ENCODE results near the gene EFCAB11.

GRCh38 chr14:89900802-89901201 lies 53.7 kb downstream of the EFCAB11 start:
- TF ChIP-seq CTCF (IDR thresholded peaks at IDR 0.05; ENCODE audit: insufficient read depth, low read length) (no peak), POLR2AphosphoS5 (IDR thresholded peaks at IDR 0.05; ENCODE audit: low read depth) (no peak), GABPA (IDR thresholded peaks at IDR 0.05; ENCODE audit: low read depth) (no peak), REST (IDR thresholded peaks at IDR 0.05; ENCODE audit: insufficient replicate concordance, low read depth) (no peak), SPI1 (IDR thresholded peaks at IDR 0.05; ENCODE audit: borderline replicate concordance, low read depth) (no peak)
